AG09309 (cell line): ENCODE data around the gene CYFIP2.

Experiments used
- DNase-seq: peaks from one replicate; pipeline ENCODE4 v3.0.0-alpha.2; 2010; ENCODE audit warnings: low read depth
- H3K4me3 ChIP-seq: 2 replicates; pipeline ENCODE4 v1.5.1; 2011; ENCODE audit warnings: mild to moderate bottlenecking, low read depth, low read length, moderate library complexity; ENCODE audit not compliant: control insufficient read depth
- CTCF ChIP-seq: IDR thresholded peaks from 2 replicates; pipeline ENCODE4 v1.5.1; 2011; ENCODE audit warnings: mild to moderate bottlenecking, low read depth, low read length, inconsistent platforms; ENCODE audit not compliant: insufficient read depth, control insufficient read depth; ENCODE audit errors: missing control alignments

CYFIP2 gene

GRCh38 chr5:157388111-157388710, 122.3 kb downstream of the CYFIP2 start:
- no peak for DNase-seq
- TF ChIP-seq CTCF: no peak
- H3K4me3 ChIP-seq: no peak overlapping the region

DNA sequence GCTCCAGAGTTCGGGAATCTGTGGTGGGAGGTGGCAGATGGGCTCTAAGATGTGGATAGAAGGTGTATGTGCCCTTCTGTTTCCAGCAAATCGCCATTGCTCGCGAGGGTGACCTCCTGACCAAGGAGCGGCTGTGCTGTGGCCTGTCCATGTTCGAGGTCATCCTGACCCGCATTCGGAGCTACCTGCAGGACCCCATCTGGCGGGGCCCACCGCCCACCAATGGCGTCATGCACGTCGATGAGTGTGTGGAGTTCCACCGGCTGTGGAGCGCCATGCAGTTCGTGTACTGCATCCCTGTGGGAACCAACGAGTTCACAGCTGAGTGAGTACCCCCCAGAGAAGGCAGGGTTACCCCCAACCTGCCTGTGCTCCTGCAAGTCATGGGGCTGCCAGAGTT, 123.2 kb downstream of the CYFIP2 start:
- no peak for DNase-seq
- no peak overlapping the region for H3K4me3 ChIP-seq
- no peak for TF ChIP-seq CTCF

- no peak for TF ChIP-seq CTCF
- DNase-seq: no peak
- H3K4me3 ChIP-seq: no peak overlapping the region
Observed at GRCh38 chr5:157390133-157390532, 124.2 kb downstream of the CYFIP2 start.

DNA sequence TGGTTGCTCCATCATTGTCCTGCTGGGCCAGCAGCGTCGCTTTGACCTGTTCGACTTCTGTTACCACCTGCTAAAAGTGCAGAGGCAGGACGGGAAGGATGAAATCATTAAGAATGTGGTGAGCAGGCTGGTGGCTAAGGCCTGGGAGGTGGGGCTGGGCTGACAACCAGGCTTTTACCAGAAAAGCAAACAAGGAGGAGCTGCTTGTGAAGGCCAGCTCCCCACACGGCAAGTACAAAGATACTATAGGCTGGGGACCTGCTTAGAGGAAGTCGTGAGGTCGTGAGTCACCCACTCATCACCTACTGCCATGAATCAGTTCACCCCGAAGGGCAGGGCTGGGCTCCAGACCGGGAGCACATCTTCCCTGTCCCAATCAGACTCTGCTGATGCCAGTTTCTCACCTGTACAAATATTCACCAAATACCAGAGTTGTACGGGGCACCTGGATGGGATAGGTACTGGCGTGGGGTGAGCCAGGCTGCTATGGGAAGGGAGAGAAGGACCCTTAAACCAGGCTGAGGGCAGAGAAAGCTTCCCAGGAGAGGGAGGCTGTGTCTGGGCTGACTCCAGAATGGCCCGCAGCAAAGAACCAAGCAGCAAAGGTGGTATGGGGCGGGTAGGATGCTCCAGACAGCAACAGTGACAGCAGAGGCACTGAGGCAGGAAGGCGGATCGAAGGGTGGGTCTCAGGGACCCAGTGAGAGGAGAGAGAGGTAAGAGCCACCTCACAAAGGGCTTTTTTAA, 124.8 kb downstream of the CYFIP2 start:
- no peak overlapping the region for H3K4me3 ChIP-seq
- no peak for TF ChIP-seq CTCF
- peak; percentile 62 for DNase-seq

DNA sequence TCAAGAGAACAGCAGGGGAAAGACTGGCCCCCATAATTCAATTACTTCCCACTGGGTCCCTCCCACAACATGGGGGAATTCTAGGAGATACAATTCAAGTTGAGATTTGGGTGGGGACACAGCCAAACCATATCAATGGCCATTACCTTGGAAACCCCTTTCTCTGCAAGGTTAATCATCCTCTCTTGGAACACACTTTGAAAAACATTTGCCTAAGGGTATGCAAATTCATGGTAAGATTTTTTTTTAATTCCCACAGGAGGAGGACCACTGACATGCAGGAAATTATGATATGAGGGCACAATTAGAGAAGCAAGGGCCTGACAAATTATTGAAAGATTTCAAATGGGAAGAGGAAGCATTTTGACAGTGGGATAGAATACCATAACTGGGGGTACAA, 132.4 kb downstream of the CYFIP2 start:
- no peak for TF ChIP-seq CTCF
- no peak overlapping the region for H3K4me3 ChIP-seq
- no peak for DNase-seq

- H3K4me3 ChIP-seq: no peak overlapping the region
- no peak for DNase-seq
- no peak for TF ChIP-seq CTCF
Observed at GRCh38 chr5:157400741-157401495, 135.0 kb downstream of the CYFIP2 start.
